NCI-H446 treated with DMSO at 0.1 percent for 48 hours (cell line): ENCODE results near the gene KIR3DL1.
"Not testable (repeated sequence)": the region's sequence is repeated elsewhere in the genome, so short reads cannot be mapped to it uniquely, and the experiment has no call there.

Source experiments
- DNase-seq: peaks from one replicate; lab custom pipeline; 2025; lab: John Stamatoyannopoulos, UW

Gene KIR3DL1

DNA sequence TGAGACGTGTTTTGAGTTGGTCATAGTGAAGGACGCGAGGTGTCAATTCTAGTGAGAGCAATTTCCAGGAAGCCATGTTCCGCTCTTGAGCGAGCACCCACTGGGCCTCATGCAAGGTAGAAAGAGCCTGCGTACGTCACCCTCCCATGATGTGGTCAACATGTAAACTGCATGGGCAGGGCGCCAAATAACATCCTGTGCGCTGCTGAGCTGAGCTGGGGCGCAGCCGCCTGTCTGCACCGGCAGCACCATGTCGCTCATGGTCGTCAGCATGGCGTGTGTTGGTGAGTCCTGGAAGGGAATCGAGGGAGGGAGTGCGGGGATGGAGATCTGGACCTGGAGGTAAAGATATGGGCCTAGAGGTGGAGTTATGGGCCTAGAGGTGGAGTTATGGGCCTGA is at the start of gene KIR3DL1:
KIR3DL1 (plus strand) TSS at position 218 of the 400 bp plus-strand sequence.
- not testable (repeated sequence) for DNase-seq

DNA sequence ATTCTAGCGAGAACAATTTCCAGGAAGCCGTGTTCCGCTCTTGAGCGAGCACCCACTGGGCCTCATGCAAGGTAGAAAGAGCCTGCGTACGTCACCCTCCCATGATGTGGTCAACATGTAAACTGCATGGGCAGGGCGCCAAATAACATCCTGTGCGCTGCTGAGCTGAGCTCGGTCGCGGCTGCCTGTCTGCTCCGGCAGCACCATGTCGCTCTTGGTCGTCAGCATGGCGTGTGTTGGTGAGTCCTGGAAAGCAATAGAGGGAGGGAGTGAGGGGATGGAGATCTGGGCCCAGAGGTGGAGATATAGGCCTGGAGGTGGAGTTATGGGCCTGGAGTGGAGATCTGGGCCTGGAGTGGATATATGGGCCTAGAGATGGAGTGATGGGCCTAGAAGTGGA is 46.6 kb upstream of the KIR3DL1 start, which contains the start of gene KIR2DL1:
KIR2DL1 (plus strand) TSS at position 148 of the 400 bp plus-strand sequence; CDS start at position 206, 58 bp downstream.
- not testable (repeated sequence) for DNase-seq

GRCh38 chr19:54770511-54770910 is 45.8 kb upstream of the KIR3DL1 start:
- not testable (repeated sequence) for DNase-seq

GRCh38 chr19:54771018-54771960 is 45.0 kb upstream of the KIR3DL1 start:
- not testable (repeated sequence) for DNase-seq

DNA sequence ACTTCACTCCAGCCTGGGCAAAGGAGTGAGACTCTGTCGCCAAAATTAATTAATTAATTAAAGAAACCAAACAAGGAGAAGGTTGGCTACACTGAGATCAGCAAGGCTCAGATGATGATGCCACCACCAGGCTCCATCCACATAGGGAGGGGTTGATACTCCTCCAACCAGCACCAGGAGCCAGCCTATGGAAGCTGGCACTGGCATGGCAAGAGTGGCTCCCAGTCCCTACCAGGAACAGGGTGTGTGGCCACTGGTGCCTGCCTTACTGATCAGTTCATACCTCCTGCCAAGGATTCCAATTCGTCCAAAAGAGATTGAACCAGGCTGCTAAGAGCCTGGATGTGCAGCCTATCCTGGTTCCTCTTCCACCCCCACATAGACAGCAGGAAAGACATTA is 43.6 kb upstream of the KIR3DL1 start:
- DNase-seq = not testable (repeated sequence)

DNA sequence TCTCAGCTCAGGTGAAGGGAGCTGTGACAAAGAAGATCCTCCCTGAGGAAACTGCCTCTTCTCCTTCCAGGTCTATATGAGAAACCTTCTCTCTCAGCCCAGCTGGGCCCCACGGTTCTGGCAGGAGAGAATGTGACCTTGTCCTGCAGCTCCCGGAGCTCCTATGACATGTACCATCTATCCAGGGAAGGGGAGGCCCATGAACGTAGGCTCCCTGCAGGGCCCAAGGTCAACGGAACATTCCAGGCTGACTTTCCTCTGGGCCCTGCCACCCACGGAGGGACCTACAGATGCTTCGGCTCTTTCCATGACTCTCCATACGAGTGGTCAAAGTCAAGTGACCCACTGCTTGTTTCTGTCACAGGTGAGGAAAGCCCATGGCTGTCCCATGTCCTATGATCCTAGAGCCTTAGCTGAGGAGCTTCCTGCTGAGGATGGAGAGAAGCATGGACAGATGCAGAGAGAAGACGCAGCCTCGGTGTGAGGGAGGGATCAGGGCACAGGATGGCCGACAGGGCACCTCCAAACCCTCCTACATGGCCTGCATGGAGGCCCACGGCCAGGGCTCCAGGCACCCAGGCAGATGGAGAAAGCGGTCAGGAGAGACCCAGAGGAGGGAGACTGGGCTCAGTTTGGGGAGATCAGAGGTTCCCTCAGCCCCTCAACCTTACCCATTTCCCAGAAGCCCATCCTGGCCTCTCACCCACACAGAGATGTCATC is 41.0 kb upstream of the KIR3DL1 start:
- not testable (repeated sequence) for DNase-seq

DNA sequence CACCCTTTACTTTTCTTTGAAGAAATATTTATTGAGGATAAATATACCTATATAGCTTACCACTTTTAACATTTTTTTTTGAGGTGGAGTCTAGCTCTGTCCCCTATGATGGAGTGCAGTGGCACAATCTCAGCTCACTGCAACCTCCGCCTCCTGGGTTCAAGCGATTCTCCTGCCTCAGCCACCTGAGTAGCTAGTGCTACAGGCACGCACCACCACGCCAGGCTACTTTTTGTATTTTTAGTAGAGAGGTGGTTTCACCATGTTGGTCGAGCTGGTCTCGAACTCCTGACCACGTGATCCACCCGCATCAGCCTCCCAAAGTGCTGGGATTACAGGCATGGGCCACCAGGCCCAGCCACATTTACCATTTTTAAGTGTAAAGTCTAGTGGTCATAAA is 40.4 kb upstream of the KIR3DL1 start:
- not testable (repeated sequence) for DNase-seq

DNA sequence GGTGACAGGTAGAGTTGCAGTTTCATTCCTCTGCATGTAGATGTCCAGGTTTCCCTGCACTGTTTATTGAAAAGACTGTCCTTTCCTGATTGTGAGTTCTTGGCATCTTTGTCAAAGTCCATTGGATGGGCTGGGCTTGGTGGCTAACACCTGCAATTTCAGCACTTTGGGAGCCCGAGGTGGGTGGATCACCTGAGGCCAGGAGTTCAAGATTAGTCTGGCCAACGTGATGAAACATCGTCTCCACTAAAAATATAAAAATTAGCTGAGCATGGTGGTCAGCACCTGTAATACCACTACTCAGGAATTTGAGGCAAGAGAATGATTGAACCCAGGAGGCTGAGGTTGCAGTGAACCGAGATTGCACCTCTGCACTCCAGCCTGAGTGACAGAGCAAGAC is 38.4 kb upstream of the KIR3DL1 start:
- not testable (repeated sequence) for DNase-seq

DNA sequence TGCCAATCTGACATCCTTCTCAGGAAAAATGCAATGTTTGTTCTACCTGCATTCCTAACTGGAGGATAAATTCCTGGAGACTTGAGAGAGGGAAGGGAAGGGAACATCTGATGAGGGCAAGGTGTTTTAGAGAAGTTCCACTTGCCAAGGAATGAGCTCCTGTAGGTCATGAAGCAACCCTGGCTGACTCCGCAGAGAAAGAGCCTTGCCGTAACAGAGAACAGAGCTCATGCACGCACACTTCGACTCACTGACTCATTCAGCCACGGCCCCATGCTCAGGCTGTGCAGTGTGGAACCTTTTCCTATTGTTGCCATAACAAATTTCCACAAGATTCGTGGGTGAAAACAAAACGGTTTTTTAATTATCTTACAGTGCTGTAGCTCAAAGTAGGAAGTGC is 37.4 kb upstream of the KIR3DL1 start:
- DNase-seq = not testable (repeated sequence)

- DNase-seq = not testable (repeated sequence)
Measured at GRCh38 chr19:54782916-54783315, 33.4 kb upstream of the KIR3DL1 start.

DNA sequence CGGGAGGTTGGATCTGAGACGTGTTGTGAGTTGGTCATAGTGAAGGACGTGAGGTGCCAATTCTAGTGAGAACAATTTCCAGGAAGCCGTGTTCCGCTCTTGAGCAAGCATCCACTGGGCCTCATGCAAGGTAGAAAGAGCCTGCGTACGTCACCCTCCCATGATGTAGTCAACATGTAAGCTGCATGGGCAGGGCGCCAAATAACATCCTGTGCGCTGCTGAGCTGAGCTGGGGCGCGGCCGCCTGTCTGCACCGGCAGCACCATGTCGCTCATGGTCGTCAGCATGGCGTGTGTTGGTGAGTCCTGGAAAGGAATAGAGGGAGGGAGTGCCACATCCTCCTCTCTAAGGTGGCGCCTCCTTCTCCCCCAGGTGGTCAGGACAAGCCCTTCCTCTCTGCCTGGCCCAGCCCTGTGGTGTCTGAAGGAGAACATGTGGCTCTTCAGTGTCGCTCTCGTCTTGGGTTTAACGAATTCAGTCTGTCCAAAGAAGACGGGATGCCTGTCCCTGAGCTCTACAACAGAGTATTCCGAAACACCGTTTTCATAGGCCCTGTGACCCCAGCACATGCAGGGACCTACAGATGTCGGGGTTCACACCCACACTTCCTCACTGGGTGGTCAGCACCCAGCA is 30.1 kb upstream of the KIR3DL1 start:
- not testable (repeated sequence) for DNase-seq

DNA sequence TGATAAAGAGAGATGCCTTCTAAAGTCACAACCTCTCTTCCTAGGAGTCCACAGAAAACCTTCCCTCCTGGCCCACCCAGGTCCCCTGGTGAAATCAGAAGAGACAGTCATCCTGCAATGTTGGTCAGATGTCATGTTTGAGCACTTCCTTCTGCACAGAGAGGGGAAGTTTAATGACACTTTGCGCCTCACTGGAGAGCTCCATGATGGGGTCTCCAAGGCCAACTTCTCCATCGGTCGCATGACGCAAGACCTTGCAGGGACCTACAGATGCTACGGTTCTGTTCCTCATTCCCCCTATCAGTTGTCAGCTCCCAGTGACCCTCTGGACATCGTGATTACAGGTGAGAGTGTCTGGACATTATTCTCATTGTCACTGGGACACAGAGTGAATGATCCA is 28.1 kb upstream of the KIR3DL1 start:
- not testable (repeated sequence) for DNase-seq

DNA sequence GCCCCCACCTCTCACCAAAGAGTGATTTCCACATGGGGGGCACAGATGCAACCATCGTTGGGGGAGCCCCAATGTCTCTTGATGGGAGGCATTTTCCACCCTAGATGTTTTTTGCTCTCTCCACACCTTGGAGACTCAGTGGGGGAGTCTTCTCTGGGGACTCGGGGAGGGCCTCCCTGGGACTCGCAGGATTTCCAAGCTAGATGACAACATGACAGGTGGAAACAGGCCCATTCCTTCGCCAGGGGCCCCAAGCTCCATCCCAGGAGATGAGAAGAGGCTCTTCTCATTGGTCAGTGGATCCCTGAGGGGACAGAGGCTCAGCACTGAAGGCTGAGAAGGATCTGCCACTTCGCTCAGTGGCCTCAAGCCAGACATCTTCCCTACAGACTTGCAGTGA is 25.6 kb upstream of the KIR3DL1 start:
- DNase-seq = no peak

- no peak for DNase-seq
Measured at GRCh38 chr19:54791476-54791875, 24.8 kb upstream of the KIR3DL1 start.

- DNase-seq = no peak
Measured at GRCh38 chr19:54792814-54793213, 23.5 kb upstream of the KIR3DL1 start.

DNA sequence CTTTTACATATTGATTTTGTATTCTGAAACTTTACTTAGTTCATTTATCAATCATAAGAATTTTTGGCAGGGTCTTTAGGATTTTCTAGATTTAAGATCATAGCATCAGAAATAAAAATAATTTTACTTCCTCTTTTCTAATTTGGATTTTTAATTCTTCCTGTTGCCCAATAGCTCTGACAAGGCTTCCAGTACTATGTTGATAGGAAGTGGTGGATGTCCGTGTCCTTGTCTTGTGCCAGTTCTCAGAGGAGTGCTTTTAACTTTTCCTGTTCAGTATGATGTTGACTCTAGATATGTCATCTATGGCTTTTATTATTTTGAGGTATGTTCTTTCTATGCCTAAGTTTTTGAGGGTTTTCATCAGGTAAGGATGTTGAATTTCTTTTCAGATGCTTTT is 20.5 kb upstream of the KIR3DL1 start:
- DNase-seq = no peak

DNA sequence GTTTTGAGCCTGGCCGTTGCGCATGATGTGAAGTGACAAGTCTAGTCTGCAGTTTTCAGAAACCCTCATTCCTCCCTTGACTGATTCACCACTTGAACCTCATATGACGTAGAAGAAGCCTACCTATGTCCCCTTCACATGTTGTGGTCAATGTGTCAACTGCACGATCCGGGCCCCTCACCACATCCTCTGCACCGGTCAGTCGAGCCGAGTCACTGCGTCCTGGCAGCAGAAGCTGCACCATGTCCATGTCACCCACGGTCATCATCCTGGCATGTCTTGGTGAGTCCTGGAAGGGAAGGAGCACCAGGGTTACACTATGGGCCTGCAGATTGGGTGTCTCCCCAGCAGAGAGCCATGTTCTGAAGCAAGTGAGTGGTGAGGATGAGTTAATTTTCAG is 12.9 kb upstream of the KIR3DL1 start, which contains the start of gene KIR2DL4:
KIR2DL4 (plus strand) TSS at position 201 of the 400 bp plus-strand sequence; CDS start at position 243, 42 bp downstream.
- DNase-seq = no peak

- no peak for DNase-seq
Measured at GRCh38 chr19:54804101-54804500, 12.2 kb upstream of the KIR3DL1 start.

DNA sequence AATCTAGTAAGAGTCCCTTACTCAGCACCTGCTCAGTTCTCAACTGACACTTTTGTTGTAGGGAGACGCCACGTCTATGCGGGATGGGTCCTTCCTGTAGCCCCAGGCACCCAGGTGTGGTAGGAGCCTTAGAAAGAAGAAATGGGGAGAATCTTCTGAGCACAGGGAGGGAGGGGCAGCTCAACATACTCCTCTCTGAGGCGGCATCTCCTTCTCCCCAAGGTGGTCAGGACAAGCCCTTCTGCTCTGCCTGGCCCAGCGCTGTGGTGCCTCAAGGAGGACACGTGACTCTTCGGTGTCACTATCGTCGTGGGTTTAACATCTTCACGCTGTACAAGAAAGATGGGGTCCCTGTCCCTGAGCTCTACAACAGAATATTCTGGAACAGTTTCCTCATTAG is 11.7 kb upstream of the KIR3DL1 start:
- DNase-seq = no peak

GRCh38 chr19:54805665-54806515 is 10.4 kb upstream of the KIR3DL1 start:
- no peak for DNase-seq

DNA sequence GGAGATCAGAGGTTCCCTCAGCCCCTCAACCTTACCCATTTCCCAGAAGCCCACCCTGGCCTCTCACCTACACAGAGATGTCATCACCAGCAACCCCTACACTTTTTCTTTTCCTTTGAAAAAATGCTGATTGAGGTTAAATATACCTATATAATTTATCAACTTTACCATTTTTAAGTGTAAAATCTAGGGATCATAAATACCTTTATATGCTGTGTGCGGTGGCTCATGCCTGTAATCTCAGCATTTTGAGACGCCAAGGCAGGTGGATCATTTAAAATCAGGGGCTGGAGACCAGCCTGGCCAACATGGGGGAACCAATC is 9.8 kb upstream of the KIR3DL1 start:
- no peak for DNase-seq
